HCT116 (cell line): Measurements from ENCODE around the gene HES2. TPM values are rescaled to one million over a fixed set of nuclear protein-coding genes. Genes with fewer than 3 reads are reported as not detected.
"Not testable (repeated sequence)": the region's sequence is repeated elsewhere in the genome, so short reads cannot be mapped to it uniquely, and the experiment has no call there.

Source experiments
- ATAC-seq: fragments of 200-7000 bp; cut with Tn5 transposase; 2 replicates; pipeline ENCODE4 v1.9.1; 2020; ENCODE audit warnings: mild to moderate bottlenecking, moderate library complexity
- BruUV-seq: library from RNA; stranded (reverse); fragments of 400-500 nt; replicated peaks from 2 replicates; lab custom pipeline; 2021; lab: Mats Ljungman, UMichigan
- CTCF ChIA-PET: fragments of 300-600 bp; sonication (Branson Sonifier 250); formaldehyde crosslinking; loops from one replicate; lab custom pipeline; 2021; ENCODE audit warnings: antibody characterized with exemption; lab: Charles Lee
- POLR2A ChIA-PET: fragments of 300-600, 350-600 bp; sonication (Branson Sonifier 250); formaldehyde crosslinking; loops from one replicate; lab custom pipeline; 2021; ENCODE audit warnings: antibody characterized with exemption; lab: Charles Lee
- RAD21 ChIA-PET, 2 experiments: fragments of 300-600 bp; sonication (Branson Sonifier 250); formaldehyde crosslinking; loops; one replicate each; lab custom pipeline; 2023; ENCODE audit warnings: low total read pairs in 2 of 2; ENCODE audit not compliant: uncharacterized antibody in 2 of 2, unreplicated experiment in 2 of 2, low non-redundant PET in 1 of 2; lab: Charles Lee
- DNase-seq: peaks from one replicate; pipeline ENCODE4 v3.0.0-alpha.2; 2010; ENCODE audit warnings: low read depth, low spot score
- H2AFZ ChIP-seq: fragments of 200-600 bp; shearing (Covaris generic), sonication (generic); 2 replicates; pipeline ENCODE4 v1.6.1; 2017; ENCODE audit warnings: low read depth, mixed run types, mixed read lengths, antibody characterized with exemption, low read length; ENCODE audit not compliant: poor library complexity, severe bottlenecking
- H3K27ac ChIP-seq: 2 replicates; pipeline ENCODE4 v1.5.1; 2012; ENCODE audit warnings: low read depth, low read length
- H3K27me3 ChIP-seq: fragments of 200-600 bp; sonication (generic); 2 replicates; pipeline ENCODE4 v1.6.1; 2016; ENCODE audit warnings: mixed run types, low read length, mixed read lengths; ENCODE audit not compliant: insufficient read depth
- H3K36me3 ChIP-seq, 2 experiments: fragments of 200-500 bp in 1 of 2; fragments of 200-600 bp in 1 of 2; sonication (Bioruptor generic) in 1 of 2; sonication (generic) in 1 of 2; 2 replicates each; pipeline versions ENCODE4 v1.5.1 to v1.6.1; 2014 to 2016; ENCODE audit warnings: low read length in 2 of 2, inconsistent platforms in 1 of 2, mixed read lengths in 1 of 2, mixed run types in 1 of 2; ENCODE audit not compliant: insufficient read depth in 2 of 2, control insufficient read depth in 1 of 2
- H3K4me1 ChIP-seq, 2 experiments: fragments of 200-600 bp in 1 of 2; sonication (generic) in 1 of 2; 2 replicates each; pipeline versions ENCODE4 v1.5.1 to v1.6.1; 2012 to 2017; ENCODE audit warnings: low read length in 2 of 2, inconsistent platforms in 1 of 2, mild to moderate bottlenecking in 1 of 2, mixed read lengths in 1 of 2, mixed run types in 1 of 2, moderate library complexity in 1 of 2; ENCODE audit not compliant: insufficient read depth in 2 of 2, control insufficient read depth in 1 of 2
- H3K4me2 ChIP-seq: fragments of 200-600 bp; sonication (generic); 2 replicates; pipeline ENCODE4 v1.6.1; 2017; ENCODE audit warnings: mixed run types, low read length, mixed read lengths
- H3K4me3 ChIP-seq, 2 experiments: fragments of 200-600 bp in 1 of 2; sonication (generic) in 1 of 2; replicated peaks in 1 of 2; 2 replicates each; pipeline ENCODE4 v1.5.1; 2011 to 2016; ENCODE audit warnings: low read length in 2 of 2, control low read depth in 1 of 2, low read depth in 1 of 2, mild to moderate bottlenecking in 1 of 2, mixed read lengths in 1 of 2, mixed run types in 1 of 2
- H3K79me2 ChIP-seq: fragments of 200-600 bp; sonication (generic); 2 replicates; pipeline ENCODE4 v1.6.1; 2017; ENCODE audit warnings: mild to moderate bottlenecking, mixed run types, low read length, moderate library complexity, mixed read lengths; ENCODE audit not compliant: insufficient read depth
- H3K9ac ChIP-seq: fragments of 200-600 bp; sonication (generic); 2 replicates; pipeline ENCODE4 v1.6.1; 2016; ENCODE audit warnings: low read length, mixed read lengths
- H3K9me2 ChIP-seq: fragments of 200-600 bp; sonication (generic), shearing (Covaris generic); 2 replicates; pipeline ENCODE4 v1.6.1; 2017; ENCODE audit warnings: mixed run types, mild to moderate bottlenecking, moderate library complexity; ENCODE audit not compliant: insufficient read depth
- H3K9me3 ChIP-seq, 2 experiments: fragments of 200-500 bp in 1 of 2; fragments of 200-600 bp in 1 of 2; sonication (Bioruptor generic) in 1 of 2; sonication (generic) in 1 of 2; 2 replicates each; pipeline ENCODE4 v1.6.1; 2014 to 2017; ENCODE audit warnings: low read length in 2 of 2, mixed read lengths in 2 of 2, inconsistent platforms in 1 of 2, low read depth in 1 of 2, mild to moderate bottlenecking in 1 of 2, mixed run types in 1 of 2, moderate library complexity in 1 of 2; ENCODE audit not compliant: control insufficient read depth in 1 of 2, insufficient read depth in 1 of 2
- H4K20me1 ChIP-seq: fragments of 200-600 bp; sonication (generic), shearing (Covaris generic); 2 replicates; pipeline ENCODE4 v1.6.1; 2017; ENCODE audit warnings: mixed run types, mild to moderate bottlenecking, moderate library complexity; ENCODE audit not compliant: insufficient read depth
- CTCF ChIP-seq, 3 experiments: fragments of 200-600 bp in 1 of 3; sonication (generic) in 1 of 3; IDR thresholded peaks in 2 of 3; conservative IDR thresholded peaks in 1 of 3; 2 replicates each; pipeline ENCODE4 v1.5.1; 2012 to 2017; ENCODE audit warnings: low read depth in 2 of 3, low read length in 2 of 3, antibody characterized with exemption in 1 of 3, borderline replicate concordance in 1 of 3, control low read depth in 1 of 3, mild to moderate bottlenecking in 1 of 3, mixed read lengths in 1 of 3, mixed run types in 1 of 3, moderate library complexity in 1 of 3; ENCODE audit not compliant: insufficient read depth in 1 of 3
- REST ChIP-seq: IDR thresholded peaks from 2 replicates; pipeline ENCODE4 v1.6.1; 2012; ENCODE audit warnings: low read depth
- SP1 ChIP-seq: IDR thresholded peaks from 2 replicates; pipeline ENCODE4 v1.6.1; 2012; ENCODE audit warnings: low read depth
- intact Hi-C: fragments of 100-400 bp; cut with micrococcal nuclease; formaldehyde crosslinking; loops from 2 replicates; pipeline ENCODE4 v1.10.0; 2022
- total RNA-seq: library from RNA; stranded (reverse); gene quantifications from one replicate; pipeline ENCODE4 v1.2.1, GENCODE V29; 2021; ENCODE audit not compliant: unreplicated experiment

The HES2 gene
- total RNA-seq, 1 experiment from 2014 or later: 8.4 TPM

- BruUV-seq: no TSS peak
- H3K9me3 ChIP-seq: no peaks in the 10 kb centered on the region
- no peaks in the 10 kb centered on the region for H3K9me2 ChIP-seq
- DNase-seq (no peak), ATAC-seq (peak; percentile 41; the same call in 1 of the 2 replicates)
- no peaks in the 10 kb centered on the region for H3K4me1 ChIP-seq
- intact Hi-C loops: no loop called here
- H2AFZ ChIP-seq: no peak overlapping the region
- H3K4me3 ChIP-seq: no peak overlapping the region
- H3K27ac ChIP-seq: no peak overlapping the region
- no peak overlapping the region for H3K4me2 ChIP-seq
- ChIA-PET POLR2A (no interaction called here), RAD21 (no interaction called here), CTCF (interaction anchor here (1.6 to 2.6 kb wide), 2 partner anchors 9 to 16 kb away, joined by 5 read pairs; no protein-coding TSS in a partner anchor)
- no peaks in the 10 kb centered on the region for H3K79me2 ChIP-seq
- no peak overlapping the region for H3K9ac ChIP-seq
- no peaks in the 10 kb centered on the region for H3K27me3 ChIP-seq
- H4K20me1 ChIP-seq: no peaks in the 10 kb centered on the region
- TF ChIP-seq SP1 (no peak), CTCF (IDR thresholded peaks at IDR 0.05 in 2 of 3, conservative IDR thresholded peaks at IDR 0.05 in 1 of 3; ENCODE audit: borderline replicate concordance in 1 of 3, insufficient read depth in 1 of 3, low read depth in 2 of 3, low read length in 2 of 3) (no peak), REST (no peak)
- H3K36me3 ChIP-seq: peaks cover 2% of the 10 kb centered on the region in 2 experiments; a peak in 1 of 4 replicates
Observed at GRCh38 chr1:6456800-6457466, 37.2 kb upstream of the HES2 start.

- H3K9me3 ChIP-seq, BruUV-seq, H3K9ac ChIP-seq, H3K4me2 ChIP-seq, H4K20me1 ChIP-seq, H3K9me2 ChIP-seq, RAD21 ChIA-PET, H3K36me3 ChIP-seq, H3K4me3 ChIP-seq, H3K27me3 ChIP-seq, intact Hi-C loops, H3K4me1 ChIP-seq, DNase-seq, POLR2A ChIA-PET, H2AFZ ChIP-seq, ATAC-seq, H3K27ac ChIP-seq, H3K79me2 ChIP-seq: not testable (repeated sequence)
- CTCF ChIA-PET: interaction anchor here (2.6 kb wide), 1 partner anchor 15 kb away, joined by 5 read pairs; no protein-coding TSS in a partner anchor
Observed at GRCh38 chr1:6455752-6456520, 36.2 kb upstream of the HES2 start.
